HPDE6-E6E7 (cell line): ENCODE results near the gene CCND1.

Experiments
- DNase-seq: peaks from one replicate; pipeline ENCODE4 v3.0.0; 2011; ENCODE audit warnings: missing footprints; ENCODE audit errors: extremely low spot score

CCND1 gene

GRCh38 chr11:69653406-69653960, 12.5 kb downstream of the CCND1 start:
- no peak for DNase-seq

DNA sequence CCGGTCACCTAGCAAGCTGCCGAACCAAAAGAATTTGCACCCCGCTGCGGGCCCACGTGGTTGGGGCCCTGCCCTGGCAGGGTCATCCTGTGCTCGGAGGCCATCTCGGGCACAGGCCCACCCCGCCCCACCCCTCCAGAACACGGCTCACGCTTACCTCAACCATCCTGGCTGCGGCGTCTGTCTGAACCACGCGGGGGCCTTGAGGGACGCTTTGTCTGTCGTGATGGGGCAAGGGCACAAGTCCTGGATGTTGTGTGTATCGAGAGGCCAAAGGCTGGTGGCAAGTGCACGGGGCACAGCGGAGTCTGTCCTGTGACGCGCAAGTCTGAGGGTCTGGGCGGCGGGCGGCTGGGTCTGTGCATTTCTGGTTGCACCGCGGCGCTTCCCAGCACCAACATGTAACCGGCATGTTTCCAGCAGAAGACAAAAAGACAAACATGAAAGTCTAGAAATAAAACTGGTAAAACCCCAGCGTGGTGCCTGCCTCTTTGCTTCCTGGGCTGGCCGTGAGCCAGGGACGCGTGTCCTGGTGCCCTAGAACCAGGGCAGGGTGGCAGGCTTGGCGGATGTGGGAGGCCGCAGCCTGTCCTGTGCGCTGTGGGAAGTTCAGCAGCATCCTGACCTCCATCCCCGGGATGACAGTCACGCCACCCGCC, 13.2 kb downstream of the CCND1 start:
- DNase-seq, result no peak

- no peak for DNase-seq
Measured at GRCh38 chr11:69654660-69655478, 13.9 kb downstream of the CCND1 start.

DNA sequence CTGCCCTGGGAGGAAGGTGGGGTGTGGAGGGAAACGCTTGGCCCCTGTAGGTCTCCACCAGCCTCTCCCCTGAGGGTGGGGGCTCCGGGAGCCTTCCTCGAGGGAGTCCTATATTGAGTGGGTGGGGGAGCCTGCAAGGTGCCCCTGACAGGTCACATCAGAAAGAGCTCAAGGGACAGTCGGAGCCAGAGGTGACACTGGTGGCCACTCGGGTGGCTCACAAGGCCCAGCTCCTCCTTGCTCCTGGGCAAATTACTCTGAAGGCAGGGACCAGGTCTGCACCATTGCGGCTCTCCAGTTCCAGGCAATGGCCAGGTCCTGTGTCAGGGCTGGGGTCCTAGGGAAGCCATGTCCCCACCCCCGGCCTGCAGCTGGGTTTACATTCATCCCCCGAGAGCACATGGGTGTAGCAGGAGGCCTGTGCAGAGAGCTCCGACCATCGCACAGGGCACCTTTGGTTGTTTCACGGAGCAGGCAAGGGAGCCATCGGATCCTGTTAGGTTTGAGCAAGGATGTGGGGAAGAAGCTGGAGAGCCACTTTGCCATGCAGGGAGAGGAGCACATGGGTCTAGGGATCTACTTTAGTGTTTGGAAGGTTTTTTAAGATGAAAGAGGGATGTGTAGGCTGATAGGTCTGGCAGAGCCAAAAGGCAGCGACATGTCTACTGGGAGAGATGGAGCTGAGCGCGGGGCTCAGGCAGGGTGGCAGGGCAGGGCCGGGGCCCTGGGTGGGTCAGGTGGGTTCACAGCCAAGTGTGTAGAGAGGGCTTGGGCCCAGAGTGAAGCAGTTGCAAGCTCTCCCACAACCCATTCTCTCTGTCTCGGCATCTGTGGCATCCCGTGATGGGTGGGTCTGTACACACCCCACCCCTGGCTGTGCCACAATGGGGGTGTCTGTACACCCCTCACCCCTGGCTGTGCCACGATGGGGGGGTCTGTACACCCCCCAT, 14.8 kb downstream of the CCND1 start:
- DNase-seq, result no peak

GRCh38 chr11:69656536-69657455, 15.8 kb downstream of the CCND1 start:
- DNase-seq, result no peak

DNA sequence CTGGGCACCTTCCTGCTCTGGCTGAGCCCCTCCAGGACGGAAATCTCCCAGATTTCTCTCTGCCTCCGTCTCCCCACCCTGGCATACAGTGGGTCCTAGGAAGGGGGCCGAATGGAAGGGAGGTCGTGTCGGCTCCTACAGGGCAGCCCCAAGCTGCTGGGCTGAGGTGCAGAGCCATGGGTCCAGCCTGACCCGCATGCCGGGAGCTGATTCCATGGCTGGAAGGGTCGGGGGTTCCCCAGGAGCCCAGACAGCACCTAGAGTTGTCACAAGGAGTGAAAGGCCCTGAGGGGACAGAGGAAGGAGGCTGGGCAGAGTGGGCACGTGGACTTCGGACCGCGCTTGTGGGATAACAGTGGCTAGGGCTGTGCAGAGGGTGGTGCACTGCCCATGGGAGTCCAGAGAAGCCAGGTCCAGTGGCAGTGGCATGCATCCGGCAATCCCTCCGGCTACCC, 16.5 kb downstream of the CCND1 start:
- DNase-seq, result no peak

DNA sequence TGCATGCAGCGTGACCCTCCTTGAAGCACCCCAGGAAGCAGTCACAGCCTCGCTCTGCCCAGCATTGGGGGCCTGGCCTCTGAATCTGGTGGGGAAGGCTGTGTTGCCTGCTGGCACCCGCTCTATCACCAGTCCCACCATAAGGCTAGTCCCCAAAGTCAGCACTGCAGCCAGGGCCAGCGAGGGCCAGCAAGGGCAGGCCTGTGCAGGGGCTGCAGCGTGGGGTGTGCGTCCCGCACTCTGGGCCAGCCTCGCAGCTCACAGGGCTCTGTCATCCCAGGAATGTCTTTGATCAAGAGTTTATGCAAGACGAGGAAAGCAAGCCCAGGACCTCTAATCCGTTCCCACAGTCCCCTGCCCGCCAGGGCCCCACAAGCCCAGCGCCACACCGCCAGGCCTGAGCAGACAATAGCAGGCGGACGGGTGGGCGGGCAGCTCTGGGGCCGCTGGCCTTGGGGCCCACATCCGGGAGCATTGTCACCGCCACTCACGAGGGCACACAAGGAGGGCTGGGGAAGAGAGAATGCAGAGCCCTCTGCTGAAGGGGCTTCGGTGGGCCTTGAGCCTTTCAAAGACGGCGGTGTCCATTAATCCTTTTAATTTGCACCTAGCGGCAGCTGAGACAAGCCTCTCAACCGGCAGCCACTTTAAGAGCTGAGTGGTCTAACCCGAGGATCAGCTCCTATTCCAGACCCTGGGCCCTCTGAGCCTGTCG, 17.1 kb downstream of the CCND1 start:
- DNase-seq, result no peak

- no peak for DNase-seq
Measured at GRCh38 chr11:69658626-69659450, 17.9 kb downstream of the CCND1 start.

GRCh38 chr11:69659591-69659990, 18.6 kb downstream of the CCND1 start:
- no peak for DNase-seq

DNA sequence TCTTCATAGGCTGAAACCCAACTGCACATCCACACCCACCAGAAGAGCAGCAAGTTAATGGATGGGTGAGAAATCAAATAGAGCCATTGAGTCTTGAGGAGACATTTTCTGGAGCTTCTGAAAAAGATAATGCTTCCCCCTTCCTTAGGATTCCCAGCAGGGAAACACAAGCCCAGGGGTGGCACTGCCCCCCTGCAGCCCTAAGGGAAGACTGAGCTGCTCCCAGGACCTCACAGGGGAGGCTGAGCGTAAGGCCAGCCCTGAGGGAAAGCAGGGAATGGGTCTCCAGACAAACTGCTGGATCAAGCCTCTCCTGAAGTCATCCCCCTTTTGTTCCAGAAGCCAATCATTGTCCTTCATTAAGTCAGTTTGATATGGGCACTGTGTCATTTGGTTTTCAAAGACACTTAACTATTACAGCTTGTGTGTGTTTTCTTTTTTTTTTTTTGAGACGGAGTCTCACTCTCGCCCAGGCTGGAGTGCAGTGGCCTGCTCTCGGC, 19.1 kb downstream of the CCND1 start:
- no peak for DNase-seq

- DNase-seq, result no peak
Measured at GRCh38 chr11:69661413-69661715, 20.4 kb downstream of the CCND1 start.

GRCh38 chr11:69662021-69662698, 21.2 kb downstream of the CCND1 start:
- no peak for DNase-seq

- no peak for DNase-seq
Measured at GRCh38 chr11:69662806-69663205, 21.9 kb downstream of the CCND1 start.

- DNase-seq, result no peak
Measured at GRCh38 chr11:69663326-69663725, 22.4 kb downstream of the CCND1 start.

DNA sequence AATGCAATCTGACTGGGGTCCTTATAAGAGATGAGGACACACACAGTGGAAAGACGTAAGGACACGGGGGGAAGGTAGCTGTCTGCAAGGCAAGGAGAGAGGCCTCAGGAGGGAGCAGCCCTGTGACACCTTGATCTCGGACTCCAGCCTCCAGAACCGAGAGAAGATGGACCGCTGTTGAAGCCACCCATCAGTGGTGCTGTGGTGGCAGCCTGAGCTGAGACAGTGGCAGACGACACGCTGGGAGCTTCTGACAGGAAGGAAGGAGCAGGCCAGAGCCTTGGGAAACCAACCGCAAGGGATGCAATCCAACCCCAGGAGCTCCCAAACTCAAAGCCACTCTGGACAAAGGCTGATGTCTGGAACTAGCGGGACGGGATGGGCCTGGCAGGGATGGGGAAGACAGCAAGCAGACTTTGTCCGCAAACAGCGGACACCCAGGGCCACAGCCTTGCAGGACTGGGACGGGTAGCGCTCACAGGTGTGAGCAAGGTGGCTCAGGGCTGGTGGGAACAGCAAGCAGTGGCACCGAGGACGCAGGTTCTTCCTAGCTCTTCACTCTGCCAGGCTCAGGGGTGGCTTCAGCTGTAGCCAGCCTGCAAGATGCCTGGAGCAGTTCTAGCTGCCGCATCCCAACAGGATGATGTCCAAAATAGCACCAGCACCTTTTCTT, 23.3 kb downstream of the CCND1 start:
- DNase-seq, result no peak

DNA sequence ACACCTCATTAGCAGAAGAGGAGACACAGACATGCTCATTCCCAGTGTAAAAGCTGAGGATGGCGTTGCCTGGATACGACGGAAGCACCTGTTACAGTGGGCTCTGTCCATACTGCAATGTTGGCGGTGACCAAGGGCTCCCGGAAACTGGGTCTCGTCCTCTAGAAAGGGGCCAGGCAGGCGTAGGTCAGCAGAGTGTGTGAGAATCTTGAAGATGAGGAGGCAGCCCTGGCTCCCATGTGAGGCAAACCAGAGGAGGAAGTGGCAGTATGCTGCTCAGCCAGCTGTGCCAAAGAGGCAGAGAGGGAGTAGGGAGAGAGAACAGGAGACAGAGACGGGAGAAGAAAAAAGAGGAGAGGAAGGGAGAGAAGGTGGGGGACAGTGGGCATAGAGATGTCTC, 23.9 kb downstream of the CCND1 start:
- DNase-seq, result no peak

DNA sequence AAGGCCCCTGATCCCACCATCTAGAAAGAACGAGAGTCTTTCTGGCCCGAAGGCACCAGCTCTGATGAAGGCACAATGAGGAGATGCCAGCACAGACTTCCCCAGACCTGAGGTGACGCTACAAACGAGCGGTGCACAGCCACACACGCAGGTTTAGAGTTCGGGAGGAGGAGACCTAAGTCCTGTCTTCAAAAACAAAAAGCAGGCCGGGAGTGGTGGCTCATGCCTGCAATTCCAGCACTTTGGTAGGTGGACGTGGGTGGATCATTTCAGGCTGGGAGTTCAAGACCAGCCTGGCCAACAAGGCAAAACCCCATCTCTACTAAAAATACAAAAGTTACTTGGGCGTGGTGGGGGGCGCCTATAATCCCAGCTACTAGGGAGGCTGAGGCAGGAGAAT, 24.7 kb downstream of the CCND1 start:
- DNase-seq, result no peak

GRCh38 chr11:69666261-69666660, 25.3 kb downstream of the CCND1 start:
- DNase-seq, result no peak
